GM12878 (cell line): ENCODE results near the gene CHD1. TPM values are rescaled to one million over a fixed set of nuclear protein-coding genes. Genes with fewer than 3 reads are reported as not detected.

Source experiments
- ATAC-seq: fragments of 200-7000 bp; cut with Tn5 transposase; 3 replicates; pipeline ENCODE4 v1.9.1; 2020; ENCODE audit warnings: mild to moderate bottlenecking, moderate library complexity
- BruUV-seq: library from RNA; stranded (reverse); fragments of 400-500 nt; replicated peaks from 2 replicates; lab custom pipeline; 2021; lab: Mats Ljungman, UMichigan
- CTCF ChIA-PET: fragments of 300-600 bp; sonication (Branson Sonifier 250); formaldehyde crosslinking; extraction: SDS; loops from one replicate; lab custom pipeline; 2021; ENCODE audit warnings: inconsistent platforms; lab: Yijun Ruan, JAX
- POLR2A ChIA-PET: fragments of 350-600 bp; formaldehyde crosslinking; extraction: SDS; loops from one replicate; lab custom pipeline; 2021; ENCODE audit warnings: inconsistent platforms; lab: Charles Lee
- RAD21 ChIA-PET: fragments of 300-600 bp; sonication (Branson Sonifier 250); formaldehyde crosslinking; loops from one replicate; lab custom pipeline; 2023; ENCODE audit warnings: antibody characterized with exemption; ENCODE audit not compliant: unreplicated experiment; lab: Charles Lee
- SMC1A ChIA-PET: fragments of 300-600 bp; sonication (Branson Sonifier 250); formaldehyde crosslinking; loops from one replicate; lab custom pipeline; 2023; ENCODE audit not compliant: unreplicated experiment, uncharacterized antibody; lab: Charles Lee
- DNase-seq: peaks from one replicate; pipeline ENCODE4 v3.0.0-alpha.2; 2011; ENCODE audit warnings: low read depth, low spot score
- FAIRE-seq: peaks from 3 replicates; lab custom pipeline; 2011; peaks lifted over from hg19 to GRCh38; lab: Jason Lieb, UNC
- H2AFZ ChIP-seq: 2 replicates; pipeline ENCODE4 v1.6.0; 2011; ENCODE audit warnings: low read depth, low read length, control low read depth; ENCODE audit not compliant: control insufficient read depth
- H3K27ac ChIP-seq: 2 replicates; pipeline ENCODE4 v1.5.1; 2011; ENCODE audit warnings: control low read depth; ENCODE audit not compliant: control insufficient read depth, insufficient read depth
- H3K27me3 ChIP-seq, 2 experiments: replicated peaks in 1 of 2; 2 replicates each; pipeline versions ENCODE4 v1.6.0 to v1.6.1; 2011; ENCODE audit warnings: low read length in 1 of 2; ENCODE audit not compliant: control insufficient read depth in 2 of 2, insufficient read depth in 2 of 2
- H3K36me3 ChIP-seq, 2 experiments: 2 replicates each; pipeline ENCODE4 v1.5.1; 2011; ENCODE audit warnings: low read length in 1 of 2; ENCODE audit not compliant: control insufficient read depth in 2 of 2, insufficient read depth in 2 of 2
- H3K4me1 ChIP-seq: 2 replicates; pipeline ENCODE4 v1.6.1; 2011; ENCODE audit warnings: mild to moderate bottlenecking, low read length, moderate library complexity, mixed read lengths; ENCODE audit not compliant: control insufficient read depth, insufficient read depth
- H3K4me2 ChIP-seq: 2 replicates; pipeline ENCODE4 v1.6.0; 2011; ENCODE audit warnings: control low read depth; ENCODE audit not compliant: control insufficient read depth, insufficient read depth
- H3K4me3 ChIP-seq: fragments of 200-600 bp; sonication (generic); 2 replicates; pipeline ENCODE4 v1.5.1; 2016
- H3K79me2 ChIP-seq: 2 replicates; pipeline ENCODE4 v1.6.0; 2011; ENCODE audit warnings: low read length; ENCODE audit not compliant: control insufficient read depth, insufficient read depth
- H3K9ac ChIP-seq: 2 replicates; pipeline ENCODE4 v1.8.0; 2011; ENCODE audit warnings: low read length, control low read depth, mixed read lengths; ENCODE audit not compliant: control insufficient read depth, insufficient read depth
- H3K9me3 ChIP-seq: replicated peaks from 3 replicates; pipeline ENCODE4 v1.5.1; 2011; ENCODE audit warnings: mild to moderate bottlenecking, low read length; ENCODE audit not compliant: control insufficient read depth, insufficient read depth
- H4K20me1 ChIP-seq: 2 replicates; pipeline ENCODE4 v1.6.0; 2011; ENCODE audit not compliant: control insufficient read depth, insufficient read depth
- CREB1 ChIP-seq: IDR thresholded peaks from 2 replicates; pipeline ENCODE4 v1.6.1; 2012; ENCODE audit warnings: low read depth, mild to moderate bottlenecking, inconsistent platforms
- DPF2 ChIP-seq: fragments of 450-650 bp; IDR thresholded peaks from 2 replicates; pipeline ENCODE4 v1.6.1; 2017; ENCODE audit warnings: mild to moderate bottlenecking
- E2F4 ChIP-seq: IDR thresholded peaks from 2 replicates; pipeline ENCODE4 v1.6.1; 2012; ENCODE audit warnings: low read depth, low read length, improper control_type of control experiment
- IRF4 ChIP-seq: IDR thresholded peaks from 2 replicates; pipeline ENCODE4 v1.6.1; 2011; ENCODE audit warnings: low read depth, low read length
- KDM1A ChIP-seq: fragments of 200-600 bp; sonication (generic); IDR thresholded peaks from 2 replicates; pipeline ENCODE4 v1.6.1; 2016; ENCODE audit warnings: borderline replicate concordance
- MEF2B ChIP-seq: fragments of 450-650 bp; IDR thresholded peaks from 2 replicates; pipeline ENCODE4 v1.6.1; 2018; ENCODE audit warnings: mild to moderate bottlenecking, moderate library complexity; ENCODE audit not compliant: partially characterized antibody, poor library complexity, severe bottlenecking
- WGBS: methylation state at CpG from one replicate; pipeline ENCODE4 v1.1.6; 2016; ENCODE audit warnings: low lambda C conversion rate; ENCODE audit not compliant: insufficient replicate concordance, insufficient coverage; ENCODE audit errors: missing lambda C conversion rate; 5-methylcytosine and 5-hydroxymethylcytosine counted together
- in situ Hi-C: fragments of 300-500 bp; cut with MboI; formaldehyde crosslinking; loops from 9 replicates; pipeline ENCODE4 v1.14.3; 2018; ENCODE audit warnings: mixed read lengths
- intact Hi-C: fragments of 100-400 bp; cut with micrococcal nuclease; formaldehyde crosslinking; loops from one replicate; pipeline ENCODE4 v1.14.2; 2022; ENCODE audit not compliant: unreplicated experiment
- polyA plus RNA-seq, 11 experiments: library from polyadenylated mRNA; depleted of rRNA in 4 of 11; unstranded in 6 of 11; stranded (reverse) in 5 of 11; fragments of >200 nt; fragmentation: Nextera tagmentation in 4 of 11; fragmentation: Illumina TruSeq in 1 of 11; extraction: Ambion mirVana in 4 of 11; extraction: Trizol in 1 of 11; gene quantifications; 1 replicate in 1 of 11; 2 replicates in 10 of 11; pipeline versions ENCODE4 v1.2.1 to v1.2.3, GENCODE V29; 2011 to 2016; ENCODE audit warnings: inconsistent platforms in 2 of 11, missing spikeins in 2 of 11, low read depth in 1 of 11
- total RNA-seq, 4 experiments: library from RNA; depleted of rRNA in 3 of 4; stranded (reverse); fragments of >200 nt in 3 of 4; fragmentation: Illumina TruSeq in 1 of 4; extraction: Trizol in 1 of 4; gene quantifications; 2 replicates each; pipeline versions ENCODE4 v1.2.1 to v1.2.3, GENCODE V29; 2013 to 2021

The CHD1 gene
- total and polyA plus RNA-seq, 10 of the 15 experiments (the other 5 are each of a cell fraction or from before 2014, with no cell fraction given), result 25.5 to 158 (median 50.5) TPM

- Histone ChIP-seq H3K4me2 (no peak overlapping the region), H3K4me1 (peaks cover 11% of the 10 kb centered on the region), H3K4me3 (no peak overlapping the region), H3K9ac (no peak overlapping the region), H3K27ac (no peak overlapping the region), H3K36me3 (no peaks in the 10 kb centered on the region), H3K9me3 (no peaks in the 10 kb centered on the region), H4K20me1 (no peaks in the 10 kb centered on the region), H3K27me3 (no peaks in the 10 kb centered on the region), H2AFZ (no peak overlapping the region), H3K79me2 (peaks cover 6% of the 10 kb centered on the region; the same call in 1 of the 2 replicates)
- TF ChIP-seq DPF2, result no peak
- no peak for TF ChIP-seq KDM1A
- TF ChIP-seq IRF4, result no peak
- no peak for TF ChIP-seq MEF2B
- no peak for TF ChIP-seq CREB1
- no peak for TF ChIP-seq E2F4
- in situ Hi-C loops, result no loop called here
- no TSS peak for BruUV-seq
- POLR2A ChIA-PET, result interaction anchor here (0.5 to 1.2 kb wide), 2 partner anchors 53 to 67 kb away, joined by 3 to 5 read pairs; no protein-coding TSS in a partner anchor
- WGBS, result 97% methylated on average over 3 of the region's 3 CpGs
- no peak for ATAC-seq
- RAD21 ChIA-PET, result no interaction called here
- FAIRE-seq, result no peak
- no peak for DNase-seq
- CTCF ChIA-PET, result interaction anchor here (0.6 to 1.6 kb wide), 5 partner anchors 13 to 1403 kb away, joined by 3 to 4 read pairs (median 3); no protein-coding TSS in a partner anchor
- intact Hi-C loops, result no loop called here
- SMC1A ChIA-PET, result interaction anchor here (0.9 to 1.4 kb wide), 5 partner anchors 9 to 95 kb away, joined by 3 to 4 read pairs (median 3); no protein-coding TSS in a partner anchor
These were observed 8.3 kb upstream of the CHD1 start for GRCh38 chr5:98936948-98937715.
